SH-SY5Y (cell line): ENCODE measurements around the gene MSL1.

Experiments
- GATA2 ChIP-seq: IDR thresholded peaks from 2 replicates; pipeline ENCODE4 v1.6.1; 2011; ENCODE audit warnings: mild to moderate bottlenecking, low read depth, low read length
- GATA3 ChIP-seq: IDR thresholded peaks from 2 replicates; pipeline ENCODE4 v1.6.1; 2011; ENCODE audit warnings: low read depth, mild to moderate bottlenecking, low read length, moderate library complexity

DNA sequence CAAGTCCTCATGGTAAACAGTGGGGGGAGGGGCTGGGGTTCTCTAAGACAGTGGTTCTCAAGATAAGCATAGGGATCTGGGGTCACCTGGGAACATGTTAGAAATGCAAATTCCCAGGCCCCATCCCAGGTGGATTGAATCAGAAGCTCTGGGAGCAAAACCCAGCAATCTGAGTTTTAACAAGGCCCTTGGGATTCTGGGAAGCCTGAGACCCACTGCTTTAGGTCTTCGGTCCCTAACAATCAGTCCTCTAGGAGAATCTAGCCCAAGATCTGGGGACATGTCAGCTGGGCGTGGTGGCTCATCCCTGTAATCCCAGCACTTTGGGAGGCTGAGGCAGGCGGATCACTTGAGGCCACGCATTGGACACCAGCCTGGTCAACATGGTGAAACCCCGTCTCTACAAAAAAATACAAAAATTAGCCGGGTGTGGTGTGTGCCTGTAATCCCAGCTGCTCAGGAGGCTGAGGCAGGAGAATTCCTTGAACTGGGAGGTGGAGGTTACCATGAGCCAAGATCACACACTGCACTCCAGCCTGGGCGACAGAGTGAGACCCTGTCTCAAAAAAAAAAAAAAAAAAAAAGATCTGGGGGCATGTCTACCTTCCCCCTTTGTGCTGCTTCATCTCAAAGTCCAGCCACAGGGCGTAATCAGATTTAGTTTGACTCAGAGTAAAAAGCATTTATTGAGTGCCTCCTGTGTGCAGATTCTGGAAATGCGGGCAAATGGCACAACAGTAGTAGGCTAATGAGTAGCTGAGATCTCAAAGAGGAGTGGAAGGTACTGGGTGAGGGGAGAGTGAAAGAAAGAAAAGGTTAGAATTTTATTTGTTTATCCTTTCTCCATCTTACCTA lies 12.6 kb upstream of the MSL1 start:
- TF ChIP-seq GATA3 (no peak), GATA2 (no peak)
